SW480 (cell line): ENCODE measurements around the gene WEE1.
A peak's percentile ranks its signal among the peaks of the same experiment; 100 is the strongest.

Source experiments
- DNase-seq: peaks from one replicate; pipeline ENCODE4 v3.0.0-alpha.2; 2016; ENCODE audit warnings: low spot score

WEE1 gene

DNA sequence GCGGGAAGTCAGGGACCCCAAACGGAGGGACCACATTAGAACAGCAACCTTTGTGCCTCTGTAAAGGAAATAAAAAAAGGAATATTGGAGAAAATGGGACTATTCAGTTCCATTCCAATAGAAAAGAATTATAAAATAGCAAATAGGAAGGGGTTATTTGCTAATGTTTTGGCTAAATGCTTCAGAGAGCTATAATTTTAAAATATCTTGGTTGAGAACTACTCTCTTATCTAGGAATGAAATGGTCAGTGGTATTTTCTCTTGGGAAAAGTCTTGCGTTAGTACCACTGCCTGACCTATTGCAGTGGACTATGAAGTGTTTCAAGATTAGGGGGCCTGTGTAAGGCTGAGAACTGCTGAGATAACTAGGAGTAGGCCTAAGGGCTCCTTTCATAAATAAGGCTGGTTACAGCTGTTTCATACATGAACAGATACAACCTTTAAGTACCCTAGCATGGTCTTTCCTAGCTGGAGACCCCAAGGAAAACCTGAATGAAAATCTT, 6.9 kb upstream of the WEE1 start:
- no peak for DNase-seq

DNA sequence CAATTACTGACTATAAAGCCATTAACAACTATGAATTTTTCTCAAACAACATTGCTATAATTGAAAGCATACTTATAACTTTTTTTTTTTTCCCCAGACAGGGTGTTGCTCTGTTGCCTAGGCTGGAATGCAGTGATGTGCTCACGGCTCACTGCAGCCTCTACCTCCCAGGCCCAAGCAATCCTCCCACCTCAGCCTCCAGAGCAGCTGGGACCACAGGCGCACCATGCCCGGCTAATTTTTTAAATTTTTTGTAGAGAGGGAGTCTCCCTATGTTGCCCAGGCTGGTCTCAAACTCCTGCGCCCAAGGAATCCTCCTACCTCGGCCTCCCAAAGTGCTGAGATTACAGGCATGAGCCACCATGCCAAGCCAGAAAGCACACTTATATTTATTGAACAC, 6.1 kb upstream of the WEE1 start:
- DNase-seq = no peak

DNA sequence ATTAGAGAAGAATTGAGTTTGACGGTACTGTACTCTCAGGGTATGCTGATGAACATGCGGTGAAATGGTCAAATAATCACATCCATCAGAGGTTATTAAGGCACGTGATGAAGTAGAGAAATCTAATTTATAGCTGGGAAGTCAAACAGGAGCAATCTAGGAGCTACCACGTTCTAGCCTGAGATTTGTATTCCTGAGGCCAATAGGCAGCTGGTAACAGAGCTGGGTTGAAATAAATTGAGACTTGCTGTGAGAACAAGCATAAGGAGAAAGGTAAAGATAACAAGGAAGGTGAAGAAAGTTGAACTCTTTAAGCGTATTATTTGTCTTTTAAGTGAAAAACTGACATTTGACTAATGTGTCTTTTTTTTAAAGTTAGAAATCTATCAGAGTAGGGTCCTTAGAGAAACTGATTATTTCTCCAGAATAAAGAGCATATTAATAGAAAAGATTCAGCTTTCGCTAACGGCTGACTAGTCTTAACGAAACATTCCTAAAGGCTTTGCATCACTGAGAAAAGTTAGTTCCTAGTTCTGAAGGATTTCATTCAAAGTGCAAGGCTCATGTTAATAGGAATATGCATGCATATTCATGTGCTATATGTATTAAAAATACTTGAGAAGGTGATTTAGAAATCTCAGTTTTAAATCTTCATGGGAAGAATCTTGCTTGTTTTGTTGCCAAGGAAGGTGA, 5.2 kb upstream of the WEE1 start:
- DNase-seq = no peak

DNA sequence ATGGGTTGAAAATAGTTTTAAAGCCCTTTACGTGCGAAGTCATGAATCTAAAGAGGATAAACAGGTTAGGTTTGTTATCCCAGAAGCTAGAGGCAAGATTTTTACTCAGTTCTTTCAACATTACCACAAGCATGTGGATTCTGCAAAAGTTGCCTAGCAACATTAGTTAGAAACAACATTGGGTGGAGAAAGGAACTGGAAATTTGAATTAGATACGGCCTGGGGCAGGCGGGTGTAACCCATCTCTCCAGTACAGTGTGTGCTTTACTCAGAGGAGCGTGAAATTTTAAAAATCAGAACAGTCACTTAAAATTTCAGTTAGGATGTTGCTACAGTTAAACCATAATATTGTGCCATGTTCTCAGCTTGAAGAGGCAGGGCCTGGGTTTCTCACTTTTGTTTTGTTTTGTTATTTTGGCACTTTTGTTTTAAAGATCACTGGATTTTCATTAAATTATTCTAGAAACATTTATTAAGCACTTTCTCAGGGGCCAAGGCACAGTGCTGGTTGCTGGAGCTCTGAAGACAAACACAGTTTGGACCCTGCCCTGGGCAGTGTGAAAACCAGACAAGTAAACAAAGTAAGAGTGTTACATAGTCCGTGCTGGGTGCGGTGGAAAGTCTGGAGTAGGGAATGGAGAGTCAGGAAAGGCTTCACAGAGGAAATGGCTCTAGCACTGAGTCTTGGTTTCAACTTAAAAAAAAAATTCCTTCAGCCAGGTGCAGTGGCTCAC, 4.4 kb upstream of the WEE1 start:
- peak; percentile 74 for DNase-seq

DNA sequence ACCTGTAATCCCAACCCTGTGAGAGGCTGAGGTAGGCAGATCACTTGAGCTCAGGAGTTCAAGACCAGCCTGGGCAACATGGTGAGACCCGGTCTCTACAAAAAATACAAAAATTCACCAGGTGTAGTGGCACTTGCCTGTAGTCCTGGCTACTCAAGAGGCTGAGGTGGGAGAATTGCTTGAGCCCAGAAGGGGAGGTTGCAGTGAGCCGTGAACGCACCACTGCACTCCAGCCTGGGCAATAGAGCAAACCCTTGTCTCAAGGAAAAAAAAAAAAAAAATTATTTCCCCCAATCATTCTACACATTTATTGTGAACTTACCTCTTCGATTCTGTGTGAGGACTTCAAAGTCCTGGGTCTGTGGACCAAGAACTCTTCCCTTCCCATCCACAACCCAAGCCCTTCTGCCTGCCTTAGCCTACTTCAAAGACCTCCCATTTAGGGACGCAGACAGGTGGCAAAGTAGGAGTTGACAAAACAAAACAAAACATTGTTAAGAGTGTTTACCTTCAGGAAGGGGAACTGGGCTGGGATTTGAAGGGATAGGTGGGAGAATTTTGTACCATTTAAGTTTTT, 3.8 kb upstream of the WEE1 start:
- no peak for DNase-seq

DNA sequence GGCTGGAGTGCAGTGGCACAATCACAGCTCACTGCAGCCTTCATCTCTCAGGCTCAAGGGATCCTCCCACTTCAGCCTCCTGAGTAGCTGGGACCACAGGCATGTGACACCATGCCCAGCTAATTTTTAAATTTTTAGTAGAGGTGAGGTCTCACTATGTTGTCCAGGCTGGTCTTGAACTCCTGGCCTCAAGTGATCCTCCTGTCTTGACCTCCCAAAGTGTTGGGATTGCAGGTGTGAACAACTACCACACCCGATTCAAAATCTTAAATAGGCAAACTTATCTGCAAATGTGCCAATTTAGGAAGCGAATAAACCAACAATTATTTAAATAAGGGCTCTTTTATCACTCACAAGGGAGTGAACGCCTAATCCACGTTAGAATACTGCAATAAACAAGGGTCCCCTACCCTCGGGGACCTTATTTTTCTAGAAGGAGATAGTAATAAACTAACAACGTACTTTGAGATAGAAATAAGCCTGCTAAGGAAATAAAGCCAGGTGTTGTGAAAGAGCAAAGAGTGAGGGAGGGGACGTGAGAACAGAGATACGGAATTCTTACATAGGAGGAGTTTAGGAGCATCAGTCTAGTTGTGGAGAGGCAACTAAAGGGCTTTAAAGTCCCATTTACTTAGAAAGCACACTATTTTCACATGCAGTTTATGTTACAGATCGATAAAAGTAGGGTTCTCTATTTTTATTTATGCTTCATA, 3.0 kb upstream of the WEE1 start:
- DNase-seq = no peak

DNA sequence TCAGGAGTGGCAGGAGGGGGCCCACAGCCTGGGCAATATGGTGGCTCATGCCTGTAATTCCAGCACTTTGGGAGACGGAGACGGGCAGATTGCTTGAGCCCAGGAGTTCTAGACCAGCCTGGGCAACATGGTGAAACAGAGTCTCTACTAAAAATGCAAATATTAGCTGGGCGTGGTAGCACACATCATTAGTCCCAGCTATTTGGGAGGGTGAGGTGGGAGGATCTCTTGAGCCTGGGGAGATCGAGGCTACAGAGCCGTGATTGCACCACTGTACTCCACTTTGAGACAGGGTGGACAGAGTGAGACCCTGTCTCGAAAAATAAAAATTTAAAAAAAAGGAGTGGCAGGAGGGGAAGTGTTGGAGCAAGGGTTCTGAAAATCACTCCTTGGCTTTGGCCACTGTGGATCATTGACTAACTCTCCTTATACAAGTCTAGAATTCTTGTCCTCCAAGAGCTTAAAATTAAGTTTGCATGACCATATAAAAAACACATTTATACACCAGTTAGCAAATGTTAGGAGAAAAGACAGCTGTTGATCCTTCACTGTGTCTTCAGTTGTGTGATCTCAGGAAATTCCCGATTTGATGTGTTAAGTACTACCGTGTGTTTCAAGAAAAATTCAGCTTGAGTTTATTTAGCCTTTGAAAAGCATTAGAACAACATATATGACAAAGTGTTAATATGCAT, 2.3 kb upstream of the WEE1 start:
- DNase-seq = no peak

DNA sequence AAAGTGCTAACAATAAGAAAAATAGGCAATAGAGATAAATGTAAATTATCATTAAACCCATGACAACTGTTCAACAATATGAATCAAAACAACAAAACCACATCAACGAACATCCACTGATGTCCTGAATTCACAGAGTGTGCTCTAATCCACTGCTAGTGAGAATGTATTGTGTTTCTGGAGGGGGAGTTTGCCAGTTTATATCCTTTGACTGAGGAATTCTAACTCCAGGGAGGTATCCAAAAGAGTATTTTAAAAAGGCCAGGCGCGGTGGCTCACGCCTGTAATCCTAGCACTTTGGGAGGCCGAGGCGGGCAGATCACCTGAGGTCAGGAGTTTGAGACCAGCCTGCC, 1.7 kb upstream of the WEE1 start:
- DNase-seq = no peak

DNA sequence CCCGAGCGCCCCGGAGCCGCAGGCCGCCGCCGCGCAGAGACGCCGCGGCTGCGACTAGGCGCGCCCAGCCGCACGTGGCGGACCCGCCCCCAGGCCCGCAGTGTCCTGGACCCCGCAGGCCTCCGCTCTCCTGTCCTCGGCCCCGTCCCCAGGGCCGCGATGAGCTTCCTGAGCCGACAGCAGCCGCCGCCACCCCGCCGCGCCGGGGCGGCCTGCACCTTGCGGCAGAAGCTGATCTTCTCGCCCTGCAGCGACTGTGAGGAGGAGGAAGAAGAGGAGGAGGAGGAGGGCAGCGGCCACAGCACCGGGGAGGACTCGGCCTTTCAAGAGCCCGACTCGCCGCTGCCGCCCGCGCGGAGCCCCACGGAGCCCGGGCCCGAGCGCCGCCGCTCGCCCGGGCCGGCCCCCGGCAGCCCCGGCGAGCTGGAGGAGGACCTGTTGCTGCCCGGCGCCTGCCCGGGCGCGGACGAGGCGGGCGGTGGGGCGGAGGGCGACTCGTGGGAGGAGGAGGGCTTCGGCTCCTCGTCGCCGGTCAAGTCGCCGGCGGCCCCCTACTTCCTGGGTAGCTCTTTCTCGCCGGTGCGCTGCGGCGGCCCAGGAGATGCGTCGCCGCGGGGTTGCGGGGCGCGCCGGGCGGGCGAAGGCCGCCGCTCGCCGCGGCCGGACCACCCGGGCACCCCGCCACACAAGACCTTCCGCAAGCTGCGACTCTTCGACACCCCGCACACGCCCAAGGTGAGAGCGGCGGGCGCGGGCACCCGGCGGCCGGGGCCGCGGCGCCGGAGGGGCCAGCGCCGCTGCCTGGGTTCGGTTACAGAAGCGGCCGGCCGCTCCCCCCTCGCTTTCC, 528 bp downstream of the WEE1 start:
- peak; percentile 36 for DNase-seq

DNA sequence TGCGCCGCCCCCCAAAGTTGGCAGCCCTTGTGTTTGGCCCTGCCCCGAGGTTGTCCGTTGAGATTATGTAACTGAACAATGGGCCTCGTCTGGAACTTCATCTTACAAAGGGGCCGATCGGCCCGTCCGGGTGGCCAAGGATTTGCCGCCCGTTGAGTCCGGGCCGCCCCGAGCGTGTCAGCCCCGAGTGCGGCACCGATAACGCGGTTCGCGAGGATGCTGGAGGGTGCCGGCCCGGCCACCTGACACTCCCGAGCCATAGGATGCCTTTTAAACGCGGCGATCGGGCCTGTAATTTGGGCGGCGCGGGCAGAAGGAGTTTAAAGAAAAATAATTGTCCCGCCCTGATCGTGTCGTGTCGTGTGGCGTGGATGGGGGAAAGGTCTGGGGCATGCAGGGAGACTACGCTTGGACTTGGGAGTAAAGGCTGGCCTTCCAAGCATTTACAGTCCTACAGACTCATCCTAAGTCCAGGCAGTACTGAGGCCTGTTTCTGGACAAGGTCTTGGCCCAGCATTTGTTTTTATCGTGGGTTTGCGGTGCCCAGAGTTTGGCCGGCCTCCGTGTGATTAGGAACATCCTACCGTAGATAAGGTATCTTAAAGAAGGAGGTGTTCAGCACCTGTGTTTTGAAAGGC, 1.3 kb downstream of the WEE1 start:
- no peak for DNase-seq

DNA sequence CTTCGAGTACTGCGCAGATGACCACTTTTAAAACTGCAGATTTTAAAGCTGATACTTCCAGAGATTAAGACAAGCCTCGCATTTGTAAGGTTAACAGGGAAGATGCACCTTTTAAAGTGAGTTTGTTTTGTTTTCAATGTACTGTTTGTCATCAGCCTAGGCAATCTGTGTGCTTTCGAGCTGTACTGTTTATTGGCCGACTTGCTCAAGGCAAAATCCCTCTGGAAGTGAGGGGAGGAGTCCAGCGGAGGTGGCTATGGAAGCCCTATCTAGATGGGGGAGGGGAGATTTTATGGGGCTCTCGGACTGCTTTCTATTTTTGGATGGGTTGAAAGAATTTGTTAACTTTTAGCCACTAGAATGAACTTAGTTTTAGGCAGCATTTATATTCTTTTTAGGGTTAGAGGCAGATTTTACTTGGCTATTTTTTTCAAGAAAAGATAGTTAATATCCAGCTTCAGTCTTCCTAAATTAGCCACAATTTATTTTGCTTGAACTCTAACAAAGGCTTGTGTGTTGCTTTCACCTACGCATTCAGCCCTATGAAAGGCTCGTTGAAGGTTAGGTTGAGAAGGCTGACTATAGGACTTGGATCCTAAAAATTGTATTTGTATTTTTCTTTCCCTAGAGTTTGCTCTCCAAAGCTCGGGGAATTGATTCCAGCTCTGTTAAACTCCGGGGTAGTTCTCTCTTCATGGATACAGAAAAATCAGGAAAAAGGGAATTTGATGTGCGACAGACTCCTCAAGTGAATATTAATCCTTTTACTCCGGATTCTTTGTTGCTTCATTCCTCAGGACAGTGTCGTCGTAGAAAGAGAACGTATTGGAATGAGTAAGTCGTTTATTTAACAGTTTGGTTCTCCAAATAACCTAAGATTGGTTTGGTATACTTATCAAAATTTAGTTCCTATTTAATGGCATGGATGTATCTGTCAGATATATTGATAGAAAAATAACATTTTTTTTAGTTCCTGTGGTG, 2.1 kb downstream of the WEE1 start:
- peak; percentile 92 for DNase-seq

DNA sequence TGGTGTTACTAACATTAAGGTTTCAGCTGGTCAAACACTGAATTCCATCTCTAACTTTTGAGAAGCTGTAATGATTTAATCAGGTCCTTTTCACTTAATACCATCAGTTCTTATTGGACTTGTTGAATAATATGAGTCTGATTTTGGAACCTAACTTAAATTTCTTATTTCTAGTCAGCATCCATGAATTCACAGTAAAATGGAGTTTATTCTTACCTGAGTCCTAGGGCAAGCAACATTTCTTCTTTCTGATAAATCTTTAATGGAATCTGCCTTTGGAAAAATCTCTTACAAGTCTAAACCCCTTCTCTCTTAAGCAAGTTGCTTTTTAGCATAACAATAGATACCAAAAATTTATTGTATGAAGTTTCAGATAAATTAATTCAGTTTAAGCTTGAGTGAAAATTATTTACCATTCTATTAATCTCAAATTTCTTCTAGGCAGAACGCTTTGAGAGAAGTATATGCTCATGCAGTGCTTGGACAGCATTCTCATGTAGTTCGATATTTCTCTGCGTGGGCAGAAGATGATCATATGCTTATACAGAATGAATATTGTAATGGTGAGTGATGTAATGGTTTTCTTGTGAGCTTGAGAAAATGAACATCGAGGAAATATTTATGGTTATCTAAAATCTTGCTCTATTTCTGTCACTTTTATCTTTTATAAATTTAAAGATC, 3.4 kb downstream of the WEE1 start:
- no peak for DNase-seq

DNA sequence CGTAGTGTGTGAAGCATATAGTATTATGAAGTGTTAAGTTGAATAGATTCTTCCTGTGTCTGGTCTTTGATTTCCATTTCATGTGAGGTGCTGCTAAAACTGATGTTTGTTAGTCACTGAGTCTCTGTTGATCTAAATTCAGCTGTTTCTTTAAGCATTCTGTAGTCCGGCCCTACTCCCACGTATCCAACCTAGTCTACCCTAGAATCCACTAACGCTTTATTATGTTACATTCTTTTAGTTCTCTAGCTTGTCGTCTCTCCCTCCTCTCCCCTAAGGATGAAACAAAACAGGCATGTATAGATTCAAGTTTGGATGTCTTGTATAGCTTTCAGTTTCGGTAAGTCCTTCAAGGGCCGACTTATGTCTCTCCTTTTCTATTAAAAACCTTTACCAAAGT, 4.1 kb downstream of the WEE1 start:
- no peak for DNase-seq

DNA sequence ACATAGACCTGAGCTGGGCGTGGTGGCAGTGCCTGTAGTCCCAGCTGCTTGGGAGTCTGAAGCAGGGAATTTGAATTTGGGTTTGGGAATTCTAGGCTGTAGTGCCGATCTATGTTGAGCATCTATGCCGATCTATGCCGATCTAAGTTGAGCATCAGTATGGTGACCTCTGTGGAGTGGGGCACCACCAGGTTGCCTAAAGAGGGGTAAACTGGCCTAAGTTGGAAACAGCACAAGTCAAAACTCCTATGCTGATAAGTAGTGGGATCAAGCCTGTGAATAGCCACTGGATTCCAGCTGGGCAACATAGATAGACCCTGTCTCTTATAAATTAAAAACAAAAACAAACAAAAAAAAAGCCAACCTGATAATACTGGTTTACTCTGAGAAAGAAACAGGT, 7.4 kb downstream of the WEE1 start:
- no peak for DNase-seq

DNA sequence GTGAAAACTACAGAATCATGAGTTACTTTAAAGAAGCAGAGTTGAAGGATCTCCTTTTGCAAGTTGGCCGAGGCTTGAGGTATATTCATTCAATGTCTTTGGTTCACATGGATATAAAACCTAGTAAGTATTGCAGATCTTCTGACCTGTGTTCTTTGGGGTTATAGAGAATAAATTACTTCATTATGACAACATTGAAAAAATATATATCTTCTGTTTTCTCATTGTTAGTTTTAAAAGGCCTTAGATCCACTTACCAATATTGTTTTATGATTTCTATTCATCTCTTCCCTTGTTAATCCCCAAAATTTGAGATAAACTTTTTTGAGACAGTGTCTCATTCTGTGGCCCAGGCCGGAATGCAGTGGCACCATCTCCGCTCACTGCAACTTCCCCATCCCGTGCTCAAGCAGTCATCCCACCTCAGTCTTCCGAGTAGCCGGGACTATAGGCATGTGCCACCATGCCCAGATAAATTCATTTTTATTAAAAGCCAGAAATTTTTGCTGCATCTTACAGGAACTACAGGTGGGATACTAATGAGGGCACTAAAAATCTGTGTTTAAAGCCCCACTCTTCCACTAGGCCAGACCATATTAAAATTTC, 8.2 kb downstream of the WEE1 start:
- no peak for DNase-seq

DNA sequence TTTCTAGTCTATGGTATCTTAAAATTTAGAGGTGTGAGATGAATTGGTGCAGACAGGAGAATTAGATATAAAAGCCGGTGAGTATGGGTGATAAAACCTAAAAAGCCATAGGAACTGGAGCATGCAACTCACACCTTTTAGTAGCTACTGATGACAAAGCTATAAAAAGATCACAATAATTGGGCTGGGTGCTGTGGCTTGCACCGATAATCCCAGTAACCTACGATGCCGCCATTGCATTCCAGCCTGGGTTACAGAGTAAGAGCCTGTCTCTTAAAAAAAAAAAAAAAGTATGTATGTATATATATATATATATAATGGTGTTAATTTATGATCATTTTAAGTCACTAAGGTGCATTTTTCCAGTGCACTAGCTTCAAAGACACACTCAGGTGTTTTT, 17.2 kb downstream of the WEE1 start:
- no peak for DNase-seq

DNA sequence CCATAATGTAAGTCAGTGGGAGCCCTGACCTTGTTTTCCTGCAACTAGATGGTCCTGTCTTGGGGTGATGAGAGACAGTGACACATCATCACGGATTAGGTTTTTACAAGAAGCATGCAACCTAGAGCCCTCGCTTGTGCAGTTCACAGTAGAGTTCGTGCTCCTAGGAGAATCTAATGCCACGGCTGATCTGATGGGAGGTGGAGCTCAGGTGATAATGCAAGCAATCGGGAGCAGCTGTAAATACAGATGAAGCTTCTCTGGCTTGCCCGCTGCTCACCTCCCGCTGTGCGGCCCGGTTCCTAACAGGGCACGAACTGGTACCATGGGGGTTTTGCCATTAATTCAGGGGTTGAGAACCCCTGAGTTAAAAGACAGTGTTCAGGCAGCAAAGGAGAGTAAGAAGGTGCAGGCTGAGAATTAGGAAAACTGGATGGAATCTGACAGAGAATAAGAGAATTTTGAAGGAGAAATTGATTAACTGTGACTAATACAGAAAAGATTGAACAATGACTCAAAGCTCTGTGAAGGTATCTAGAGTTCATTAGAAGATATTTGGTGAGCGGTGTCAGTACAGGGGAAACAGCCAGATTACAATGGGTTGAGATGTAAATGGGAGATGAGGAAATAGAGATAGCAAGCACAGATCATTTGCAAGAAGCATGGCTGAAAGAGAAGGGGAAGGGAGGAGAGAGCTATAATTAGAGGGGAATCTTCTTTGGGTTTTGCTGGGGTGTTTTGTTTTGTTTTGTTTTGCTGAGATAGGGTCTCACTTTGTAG, 21.0 kb downstream of the WEE1 start:
- DNase-seq = no peak
